ENCODE data around the gene FLYWCH1. TPM values are rescaled to one million over a fixed set of nuclear protein-coding genes. Genes with fewer than 3 reads are reported as not detected.

Gene FLYWCH1
- total RNA-seq, 1 experiment from 2014 or later = 32.6 TPM

DNA sequence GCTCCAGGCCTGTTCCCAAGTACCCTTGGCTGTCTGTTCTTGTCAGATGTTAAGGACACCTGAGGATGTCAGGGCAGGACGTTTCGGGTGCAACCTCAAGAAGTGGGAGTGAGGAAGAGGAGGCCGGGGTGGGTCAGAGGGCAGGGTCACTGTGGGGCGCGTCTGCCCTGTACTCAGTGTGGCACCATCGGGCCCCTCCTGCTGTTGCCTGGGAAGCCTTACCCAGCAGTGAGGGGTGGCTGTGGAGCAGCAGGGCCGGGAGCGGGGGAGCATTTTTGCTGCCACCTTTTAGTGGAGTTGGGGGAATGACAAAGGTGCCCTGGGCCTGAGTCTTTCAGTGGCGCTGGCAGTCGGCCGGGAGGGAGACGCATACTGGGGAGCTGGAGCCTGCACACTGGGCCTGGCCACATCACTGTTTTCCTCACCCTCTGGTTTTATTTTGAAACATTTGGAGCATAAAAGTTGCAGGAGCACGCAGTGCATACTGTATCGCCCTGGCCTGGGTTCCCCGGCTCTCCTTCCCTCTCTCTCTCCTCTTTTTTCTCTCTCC, 11.1 kb upstream of the FLYWCH1 start:
- H3K4me3 Mint-ChIP-seq = no peak overlapping the region
- DNase-seq (ENCODE audit: low spot score) (no peak), ATAC-seq (no peak)
- no peak overlapping the region for H3K27ac Mint-ChIP-seq
- ChIA-PET CTCF (no interaction called here), POLR2A (no interaction called here)
- no peaks in the 10 kb centered on the region for H3K9me3 Mint-ChIP-seq
- TF ChIP-seq, protein P1, sequence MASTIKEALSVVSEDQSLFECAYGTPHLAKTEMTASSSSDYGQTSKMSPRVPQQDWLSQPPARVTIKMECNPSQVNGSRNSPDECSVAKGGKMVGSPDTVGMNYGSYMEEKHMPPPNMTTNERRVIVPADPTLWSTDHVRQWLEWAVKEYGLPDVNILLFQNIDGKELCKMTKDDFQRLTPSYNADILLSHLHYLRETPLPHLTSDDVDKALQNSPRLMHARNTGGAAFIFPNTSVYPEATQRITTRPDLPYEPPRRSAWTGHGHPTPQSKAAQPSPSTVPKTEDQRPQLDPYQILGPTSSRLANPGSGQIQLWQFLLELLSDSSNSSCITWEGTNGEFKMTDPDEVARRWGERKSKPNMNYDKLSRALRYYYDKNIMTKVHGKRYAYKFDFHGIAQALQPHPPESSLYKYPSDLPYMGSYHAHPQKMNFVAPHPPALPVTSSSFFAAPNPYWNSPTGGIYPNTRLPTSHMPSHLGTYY (CRISPR knock-in tag; IDR thresholded peaks at IDR 0.05) = no peak
- TF ChIP-seq NFATC4 (CRISPR knock-in tag; IDR thresholded peaks at IDR 0.05) (no peak), TEAD4 (CRISPR knock-in tag; IDR thresholded peaks at IDR 0.05) (no peak), ESRRA (CRISPR knock-in tag; IDR thresholded peaks at IDR 0.05; ENCODE audit: borderline replicate concordance) (no peak), NR3C1 (CRISPR knock-in tag; conservative IDR thresholded peaks at IDR 0.05; ENCODE audit: low read depth) (no peak), ZNF138 (CRISPR knock-in tag; conservative IDR thresholded peaks at IDR 0.05) (no peak), TCF7 (CRISPR knock-in tag; IDR thresholded peaks at IDR 0.05; ENCODE audit: low read depth) (no peak), ZNF219 (CRISPR knock-in tag; IDR thresholded peaks at IDR 0.05; ENCODE audit: borderline replicate concordance) (no peak), SP1 (CRISPR knock-in tag; conservative IDR thresholded peaks at IDR 0.05) (no peak), SMAD3 (CRISPR knock-in tag; IDR thresholded peaks at IDR 0.05; ENCODE audit: borderline replicate concordance) (no peak)
- TF ChIP-seq, protein P2, sequence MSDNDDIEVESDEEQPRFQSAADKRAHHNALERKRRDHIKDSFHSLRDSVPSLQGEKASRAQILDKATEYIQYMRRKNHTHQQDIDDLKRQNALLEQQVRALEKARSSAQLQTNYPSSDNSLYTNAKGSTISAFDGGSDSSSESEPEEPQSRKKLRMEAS (CRISPR knock-in tag; IDR thresholded peaks at IDR 0.05) = no peak
- TF ChIP-seq, protein P3, sequence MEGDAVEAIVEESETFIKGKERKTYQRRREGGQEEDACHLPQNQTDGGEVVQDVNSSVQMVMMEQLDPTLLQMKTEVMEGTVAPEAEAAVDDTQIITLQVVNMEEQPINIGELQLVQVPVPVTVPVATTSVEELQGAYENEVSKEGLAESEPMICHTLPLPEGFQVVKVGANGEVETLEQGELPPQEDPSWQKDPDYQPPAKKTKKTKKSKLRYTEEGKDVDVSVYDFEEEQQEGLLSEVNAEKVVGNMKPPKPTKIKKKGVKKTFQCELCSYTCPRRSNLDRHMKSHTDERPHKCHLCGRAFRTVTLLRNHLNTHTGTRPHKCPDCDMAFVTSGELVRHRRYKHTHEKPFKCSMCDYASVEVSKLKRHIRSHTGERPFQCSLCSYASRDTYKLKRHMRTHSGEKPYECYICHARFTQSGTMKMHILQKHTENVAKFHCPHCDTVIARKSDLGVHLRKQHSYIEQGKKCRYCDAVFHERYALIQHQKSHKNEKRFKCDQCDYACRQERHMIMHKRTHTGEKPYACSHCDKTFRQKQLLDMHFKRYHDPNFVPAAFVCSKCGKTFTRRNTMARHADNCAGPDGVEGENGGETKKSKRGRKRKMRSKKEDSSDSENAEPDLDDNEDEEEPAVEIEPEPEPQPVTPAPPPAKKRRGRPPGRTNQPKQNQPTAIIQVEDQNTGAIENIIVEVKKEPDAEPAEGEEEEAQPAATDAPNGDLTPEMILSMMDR (IDR thresholded peaks at IDR 0.05) = no peak
- H3K4me1 Mint-ChIP-seq = peaks cover 5% of the 10 kb centered on the region
- H3K36me3 Mint-ChIP-seq = no peaks in the 10 kb centered on the region
- H3K27me3 Mint-ChIP-seq (ENCODE audit: low read depth) = no peaks in the 10 kb centered on the region

DNA sequence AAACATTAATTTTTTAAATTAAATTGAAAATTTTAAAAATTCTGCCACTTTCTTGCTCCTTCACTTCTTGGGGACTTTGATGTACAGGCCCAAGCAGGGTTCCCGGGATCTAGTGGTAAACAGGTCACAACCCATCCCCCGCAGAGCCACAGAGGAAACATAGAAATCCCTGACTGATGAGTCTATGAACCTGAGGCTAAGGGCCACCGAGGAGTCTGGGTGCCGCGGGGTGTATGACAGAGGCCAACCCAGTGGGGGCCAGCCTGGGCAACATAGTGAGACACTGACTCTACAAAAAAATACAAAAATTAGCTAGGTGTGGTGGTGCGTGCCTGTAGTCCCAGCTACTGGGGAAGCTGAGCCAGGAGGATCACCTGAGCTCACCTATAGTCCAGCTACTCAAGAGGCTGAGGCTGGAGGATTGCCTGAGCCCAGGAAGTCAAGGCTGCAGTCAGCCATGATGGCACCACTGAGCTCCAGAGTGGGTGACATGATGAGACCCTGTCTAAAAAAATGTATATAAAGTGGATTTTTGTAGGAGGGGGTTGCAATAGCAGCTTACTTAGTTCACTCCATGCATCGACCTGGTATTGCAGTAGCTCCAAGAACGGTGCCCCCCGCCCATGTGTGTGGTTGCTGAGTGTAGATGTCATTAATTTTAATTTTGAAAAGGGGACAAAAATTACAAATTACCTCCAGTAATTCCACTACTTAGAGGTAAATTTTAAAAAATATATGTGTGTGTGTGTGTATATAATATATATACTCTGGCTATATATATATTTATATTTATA, 9.2 kb upstream of the FLYWCH1 start:
- ChIA-PET POLR2A (no interaction called here), CTCF (interaction anchor here (0.9 to 1.1 kb wide), 3 partner anchors 20 to 64 kb away, joined by 3 to 9 read pairs (median 4); partner anchors contain the start of gene FLYWCH2)
- no peak overlapping the region for H3K4me3 Mint-ChIP-seq
- DNase-seq (ENCODE audit: low spot score) (peak; percentile 42), ATAC-seq (no peak)
- peaks cover 15% of the 10 kb centered on the region for H3K4me1 Mint-ChIP-seq
- no peak overlapping the region for H3K27ac Mint-ChIP-seq
- TF ChIP-seq, protein P4, sequence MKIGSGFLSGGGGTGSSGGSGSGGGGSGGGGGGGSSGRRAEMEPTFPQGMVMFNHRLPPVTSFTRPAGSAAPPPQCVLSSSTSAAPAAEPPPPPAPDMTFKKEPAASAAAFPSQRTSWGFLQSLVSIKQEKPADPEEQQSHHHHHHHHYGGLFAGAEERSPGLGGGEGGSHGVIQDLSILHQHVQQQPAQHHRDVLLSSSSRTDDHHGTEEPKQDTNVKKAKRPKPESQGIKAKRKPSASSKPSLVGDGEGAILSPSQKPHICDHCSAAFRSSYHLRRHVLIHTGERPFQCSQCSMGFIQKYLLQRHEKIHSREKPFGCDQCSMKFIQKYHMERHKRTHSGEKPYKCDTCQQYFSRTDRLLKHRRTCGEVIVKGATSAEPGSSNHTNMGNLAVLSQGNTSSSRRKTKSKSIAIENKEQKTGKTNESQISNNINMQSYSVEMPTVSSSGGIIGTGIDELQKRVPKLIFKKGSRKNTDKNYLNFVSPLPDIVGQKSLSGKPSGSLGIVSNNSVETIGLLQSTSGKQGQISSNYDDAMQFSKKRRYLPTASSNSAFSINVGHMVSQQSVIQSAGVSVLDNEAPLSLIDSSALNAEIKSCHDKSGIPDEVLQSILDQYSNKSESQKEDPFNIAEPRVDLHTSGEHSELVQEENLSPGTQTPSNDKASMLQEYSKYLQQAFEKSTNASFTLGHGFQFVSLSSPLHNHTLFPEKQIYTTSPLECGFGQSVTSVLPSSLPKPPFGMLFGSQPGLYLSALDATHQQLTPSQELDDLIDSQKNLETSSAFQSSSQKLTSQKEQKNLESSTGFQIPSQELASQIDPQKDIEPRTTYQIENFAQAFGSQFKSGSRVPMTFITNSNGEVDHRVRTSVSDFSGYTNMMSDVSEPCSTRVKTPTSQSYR (CRISPR knock-in tag; IDR thresholded peaks at IDR 0.05) = peak; percentile 81; the same call in 1 of the 2 replicates
- TF ChIP-seq, protein P5, sequence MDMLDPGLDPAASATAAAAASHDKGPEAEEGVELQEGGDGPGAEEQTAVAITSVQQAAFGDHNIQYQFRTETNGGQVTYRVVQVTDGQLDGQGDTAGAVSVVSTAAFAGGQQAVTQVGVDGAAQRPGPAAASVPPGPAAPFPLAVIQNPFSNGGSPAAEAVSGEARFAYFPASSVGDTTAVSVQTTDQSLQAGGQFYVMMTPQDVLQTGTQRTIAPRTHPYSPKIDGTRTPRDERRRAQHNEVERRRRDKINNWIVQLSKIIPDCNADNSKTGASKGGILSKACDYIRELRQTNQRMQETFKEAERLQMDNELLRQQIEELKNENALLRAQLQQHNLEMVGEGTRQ (CRISPR knock-in tag; IDR thresholded peaks at IDR 0.05) = no peak
- TF ChIP-seq ZNF121 (CRISPR knock-in tag; IDR thresholded peaks at IDR 0.05) = peak; percentile 62; the same call in 1 of the 2 replicates
- H3K36me3 Mint-ChIP-seq = no peaks in the 10 kb centered on the region
- H3K9me3 Mint-ChIP-seq = peaks cover 10% of the 10 kb centered on the region
- no peaks in the 10 kb centered on the region; the same call in 1 of the 2 replicates for H3K27me3 Mint-ChIP-seq (ENCODE audit: low read depth)

Measured in WTC11 (cell line).